GM18907 (cell line): ENCODE results near the gene AQP4.
A peak's percentile ranks its signal among the peaks of the same experiment; 100 is the strongest.

Experiments used
- ATAC-seq: cut with Tn5 transposase; IDR thresholded peaks from one replicate; pipeline ENCODE4 v1.9.1; 2021; ENCODE audit warnings: mild to moderate bottlenecking, moderate library complexity; ENCODE audit not compliant: unreplicated experiment

The AQP4 gene

GRCh38 chr18:26840965-26841364 lies 24.5 kb downstream of the AQP4 start:
- ATAC-seq = no peak

- no peak for ATAC-seq
These were observed 25.9 kb downstream of the AQP4 start for GRCh38 chr18:26839609-26840008.

GRCh38 chr18:26832302-26832701 lies 33.2 kb downstream of the AQP4 start:
- no peak for ATAC-seq

GRCh38 chr18:26827581-26827980 lies 37.9 kb downstream of the AQP4 start:
- no peak for ATAC-seq

- no peak for ATAC-seq
These were observed 38.8 kb downstream of the AQP4 start for GRCh38 chr18:26826656-26827235.

- no peak for ATAC-seq
These were observed 44.3 kb downstream of the AQP4 start for GRCh38 chr18:26821181-26821580.

GRCh38 chr18:26819046-26819445 lies 46.5 kb downstream of the AQP4 start:
- ATAC-seq = no peak

GRCh38 chr18:26818461-26818860 lies 47.0 kb downstream of the AQP4 start:
- ATAC-seq = no peak

GRCh38 chr18:26813043-26813442 lies 52.5 kb downstream of the AQP4 start:
- ATAC-seq = peak; percentile 54

- ATAC-seq = no peak
These were observed 53.0 kb downstream of the AQP4 start for GRCh38 chr18:26812462-26812861.

- no peak for ATAC-seq
These were observed 56.2 kb downstream of the AQP4 start for GRCh38 chr18:26809346-26809745.

- no peak for ATAC-seq
These were observed 59.3 kb downstream of the AQP4 start for GRCh38 chr18:26806224-26806623.

- no peak for ATAC-seq
These were observed 61.0 kb downstream of the AQP4 start for GRCh38 chr18:26804519-26804918.

GRCh38 chr18:26803643-26804042 lies 61.9 kb downstream of the AQP4 start:
- ATAC-seq = no peak

GRCh38 chr18:26802330-26803200 lies 62.9 kb downstream of the AQP4 start:
- no peak for ATAC-seq
